Measurements from ENCODE around the gene ENTPD8. TPM values are rescaled to one million over a fixed set of nuclear protein-coding genes. Genes with fewer than 3 reads are reported as not detected.
A peak's percentile ranks its signal among the peaks of the same experiment; 100 is the strongest.

ENTPD8 gene
- total RNA-seq, 1 donor: not detected

- DNase-seq (ENCODE audit: insufficient read length, low spot score, missing footprints): no peak
- Histone ChIP-seq H3K4me2 (ENCODE audit: insufficient read depth, low read length) (no peak overlapping the region), H2AFZ (ENCODE audit: low read length) (no peak overlapping the region), H3K4me1 (ENCODE audit: insufficient read depth, low read length) (peaks cover 8% of the 10 kb centered on the region), H4K20me1 (ENCODE audit: insufficient read depth, low read length) (no peaks in the 10 kb centered on the region), H3K4me3 (ENCODE audit: insufficient read depth, low read length) (no peak overlapping the region), H3K79me2 (ENCODE audit: insufficient read depth, low read length) (no peaks in the 10 kb centered on the region), H3K9me3 (ENCODE audit: low read depth, low read length) (no peaks in the 10 kb centered on the region), H3K27me3 (ENCODE audit: insufficient read depth, low read length) (no peaks in the 10 kb centered on the region), H3K36me3 (ENCODE audit: insufficient read depth, low read length) (no peaks in the 10 kb centered on the region), H3K27ac (ENCODE audit: low read depth, low read length) (no peak overlapping the region)
- TF ChIP-seq CTCF (IDR thresholded peaks at IDR 0.05; ENCODE audit: extremely low read depth, low read depth, low read length): no peak
Measured at GRCh38 chr9:137432687-137433348, 8.3 kb downstream of the ENTPD8 start.

- H3K27me3 ChIP-seq (ENCODE audit: insufficient read depth, low read length): no peaks in the 10 kb centered on the region
- H3K79me2 ChIP-seq (ENCODE audit: insufficient read depth, low read length): no peaks in the 10 kb centered on the region
- H3K9me3 ChIP-seq (ENCODE audit: low read depth, low read length): no peaks in the 10 kb centered on the region
- no peak overlapping the region for H3K27ac ChIP-seq (ENCODE audit: low read depth, low read length)
- no peak for TF ChIP-seq CTCF (IDR thresholded peaks at IDR 0.05; ENCODE audit: extremely low read depth, low read depth, low read length)
- peaks cover 8% of the 10 kb centered on the region for H3K4me1 ChIP-seq (ENCODE audit: insufficient read depth, low read length)
- no peaks in the 10 kb centered on the region for H4K20me1 ChIP-seq (ENCODE audit: insufficient read depth, low read length)
- peak; percentile 84 for DNase-seq (ENCODE audit: insufficient read length, low spot score, missing footprints)
- H3K36me3 ChIP-seq (ENCODE audit: insufficient read depth, low read length): no peaks in the 10 kb centered on the region
- no peak overlapping the region for H2AFZ ChIP-seq (ENCODE audit: low read length)
- H3K4me2 ChIP-seq (ENCODE audit: insufficient read depth, low read length): no peak overlapping the region
- no peak overlapping the region for H3K4me3 ChIP-seq (ENCODE audit: insufficient read depth, low read length)
Measured at GRCh38 chr9:137431416-137431931, 9.7 kb downstream of the ENTPD8 start.

- H3K4me2 ChIP-seq (ENCODE audit: insufficient read depth, low read length): no peak overlapping the region
- H3K27ac ChIP-seq (ENCODE audit: low read depth, low read length): no peak overlapping the region
- no peaks in the 10 kb centered on the region for H3K79me2 ChIP-seq (ENCODE audit: insufficient read depth, low read length)
- TF ChIP-seq CTCF (IDR thresholded peaks at IDR 0.05; ENCODE audit: extremely low read depth, low read depth, low read length): no peak
- H2AFZ ChIP-seq (ENCODE audit: low read length): no peak overlapping the region
- no peak for DNase-seq (ENCODE audit: insufficient read length, low spot score, missing footprints)
- no peaks in the 10 kb centered on the region for H3K36me3 ChIP-seq (ENCODE audit: insufficient read depth, low read length)
- H3K27me3 ChIP-seq (ENCODE audit: insufficient read depth, low read length): no peaks in the 10 kb centered on the region
- H3K4me1 ChIP-seq (ENCODE audit: insufficient read depth, low read length): peaks cover 3% of the 10 kb centered on the region
- H3K9me3 ChIP-seq (ENCODE audit: low read depth, low read length): no peaks in the 10 kb centered on the region
- no peaks in the 10 kb centered on the region for H4K20me1 ChIP-seq (ENCODE audit: insufficient read depth, low read length)
- no peak overlapping the region for H3K4me3 ChIP-seq (ENCODE audit: insufficient read depth, low read length)
Measured at GRCh38 chr9:137430723-137431415, 10.3 kb downstream of the ENTPD8 start.

Measured in osteoblast (primary cell).